Spinal cord (tissue), 10 donors: ENCODE results near the gene ZNF79. TPM values are rescaled to one million over a fixed set of nuclear protein-coding genes. Genes with fewer than 3 reads are reported as not detected.

Experiments
- DNase-seq, 6 donors: peaks; one replicate each; pipeline versions ENCODE4 v3.0.0 to v3.0.0-alpha.2; 2013 to 2015; ENCODE audit warnings: low spot score in 6 of 6, low read depth in 4 of 6
- H3K27ac ChIP-seq: one replicate; pipeline ENCODE4 v1.5.1; 2013; ENCODE audit warnings: low read depth, low read length, control low read depth
- H3K27me3 ChIP-seq: one replicate; pipeline ENCODE4 v1.6.1; 2013; ENCODE audit warnings: low read length; ENCODE audit not compliant: control insufficient read depth, insufficient read depth
- H3K36me3 ChIP-seq: one replicate; pipeline ENCODE4 v1.6.1; 2013; ENCODE audit warnings: low read length; ENCODE audit not compliant: control insufficient read depth, insufficient read depth
- H3K4me1 ChIP-seq: one replicate; pipeline ENCODE4 v1.6.1; 2013; ENCODE audit warnings: low read length; ENCODE audit not compliant: control insufficient read depth, insufficient read depth
- H3K4me3 ChIP-seq: one replicate; pipeline ENCODE4 v1.5.1; 2013; ENCODE audit warnings: low read depth, low read length, control low read depth
- H3K9me3 ChIP-seq: one replicate; pipeline ENCODE4 v1.6.1; 2013; ENCODE audit warnings: low read length; ENCODE audit not compliant: control insufficient read depth, insufficient read depth
- WGBS: methylation state at CpG from one replicate; pipeline ENCODE4 v1.1.5; 2013; ENCODE audit warnings: missing lambda C conversion rate; ENCODE audit not compliant: insufficient coverage; 5-methylcytosine and 5-hydroxymethylcytosine counted together
- polyA plus RNA-seq, 2 donors: library from polyadenylated mRNA; unstranded; fragments of 120-200 nt; gene quantifications; one replicate each; pipeline ENCODE4 v1.2.1, GENCODE V29; 2013; ENCODE audit not compliant: insufficient read length in 2 of 2
- total RNA-seq, 2 donors: library from RNA; depleted of rRNA in 1 of 2; stranded (reverse); fragments of 120-200 nt in 1 of 2; fragments of >200 nt in 1 of 2; gene quantifications; one replicate each; pipeline versions ENCODE4 v1.2.3 to v1.2.4, GENCODE V29; 2013 to 2014
- donor health status: healthy.

ZNF79 gene
- total and polyA plus RNA-seq, 4 donors, result 5.3 to 12.2 (median 7.4) TPM

- WGBS, result 82% methylated on average over 13 of the region's 13 CpGs
- Histone ChIP-seq H3K36me3 (peaks cover 58% of the 10 kb centered on the region), H3K4me3 (no peak overlapping the region), H3K27ac (no peak overlapping the region), H3K9me3 (no peaks in the 10 kb centered on the region), H3K4me1 (peaks cover 8% of the 10 kb centered on the region), H3K27me3 (no peaks in the 10 kb centered on the region)
- no peak for DNase-seq
Measured at GRCh38 chr9:127406799-127407491, 17.2 kb upstream of the ZNF79 start.

DNA sequence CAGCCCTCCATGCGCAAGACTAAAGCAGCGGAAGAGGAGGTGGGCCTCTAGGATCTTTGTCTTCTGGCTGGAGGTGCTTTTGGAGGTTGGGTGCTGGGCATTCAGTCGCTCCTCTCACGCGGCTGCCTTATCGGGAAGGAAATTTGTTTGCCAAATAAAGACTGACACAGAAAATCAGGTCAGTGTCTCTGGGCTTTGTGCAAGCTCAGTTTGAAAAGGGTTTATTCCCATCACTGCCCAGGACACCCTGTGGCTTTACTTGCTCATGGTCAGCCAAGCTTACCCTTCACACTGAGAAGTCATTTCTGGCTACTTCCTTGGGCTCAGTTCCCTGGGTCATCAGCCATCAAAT lies 16.7 kb upstream of the ZNF79 start:
- H3K27me3 ChIP-seq, result no peaks in the 10 kb centered on the region
- no peaks in the 10 kb centered on the region for H3K9me3 ChIP-seq
- WGBS, result 72% methylated on average over 6 of the region's 6 CpGs
- H3K36me3 ChIP-seq, result peaks cover 54% of the 10 kb centered on the region
- H3K27ac ChIP-seq, result no peak overlapping the region
- peaks cover 8% of the 10 kb centered on the region for H3K4me1 ChIP-seq
- no peak overlapping the region for H3K4me3 ChIP-seq
- peak in 1 of 6 donors; percentile 12 for DNase-seq

- Histone ChIP-seq H3K27ac (no peak overlapping the region), H3K4me1 (peaks cover 8% of the 10 kb centered on the region), H3K27me3 (no peaks in the 10 kb centered on the region), H3K4me3 (no peak overlapping the region), H3K9me3 (no peaks in the 10 kb centered on the region), H3K36me3 (peaks cover 20% of the 10 kb centered on the region)
- DNase-seq, result no peak
- 90% methylated on average over 3 of the region's 4 CpGs for WGBS
Measured at GRCh38 chr9:127411122-127411521, 13.1 kb upstream of the ZNF79 start.

DNA sequence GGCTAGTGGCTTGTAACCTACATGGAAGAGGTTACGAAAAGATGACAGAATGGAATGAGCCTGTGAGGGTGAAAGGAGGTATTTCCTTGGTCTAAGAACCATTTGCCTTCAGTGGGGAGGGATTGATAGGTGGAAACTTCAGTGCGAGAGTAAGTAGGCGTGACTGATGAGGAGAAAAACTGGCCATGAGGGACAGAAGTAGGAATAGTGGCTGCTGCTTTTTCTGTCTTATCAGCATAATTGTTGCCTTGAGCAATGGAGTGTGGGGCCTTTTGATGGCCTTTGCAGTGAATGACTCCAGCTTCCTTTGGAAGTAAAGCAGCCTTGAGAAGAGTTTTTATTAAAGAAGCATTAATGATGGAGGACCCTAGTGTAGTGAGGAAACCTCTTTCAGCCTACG lies 9.0 kb upstream of the ZNF79 start:
- Histone ChIP-seq H3K9me3 (no peaks in the 10 kb centered on the region), H3K36me3 (peaks cover 8% of the 10 kb centered on the region), H3K27me3 (no peaks in the 10 kb centered on the region), H3K4me1 (peaks cover 8% of the 10 kb centered on the region), H3K27ac (no peak overlapping the region), H3K4me3 (no peak overlapping the region)
- peak in 1 of 6 donors; percentile 57 for DNase-seq
- WGBS, result 68% methylated on average over 3 of the region's 4 CpGs

GRCh38 chr9:127415657-127416056 lies 8.5 kb upstream of the ZNF79 start:
- 80% methylated on average over 1 of the region's 1 CpG for WGBS
- no peaks in the 10 kb centered on the region for H3K9me3 ChIP-seq
- peaks cover 8% of the 10 kb centered on the region for H3K36me3 ChIP-seq
- H3K27ac ChIP-seq, result no peak overlapping the region
- no peak overlapping the region for H3K4me3 ChIP-seq
- H3K4me1 ChIP-seq, result peaks cover 8% of the 10 kb centered on the region
- no peak for DNase-seq
- no peaks in the 10 kb centered on the region for H3K27me3 ChIP-seq

- Histone ChIP-seq H3K36me3 (peaks cover 8% of the 10 kb centered on the region), H3K4me1 (peaks cover 14% of the 10 kb centered on the region), H3K9me3 (no peaks in the 10 kb centered on the region), H3K27ac (no peak overlapping the region), H3K4me3 (no peak overlapping the region), H3K27me3 (no peaks in the 10 kb centered on the region)
- 64% methylated on average over 12 of the region's 15 CpGs for WGBS
- no peak for DNase-seq
Measured at GRCh38 chr9:127417131-127418036, 6.8 kb upstream of the ZNF79 start.

DNA sequence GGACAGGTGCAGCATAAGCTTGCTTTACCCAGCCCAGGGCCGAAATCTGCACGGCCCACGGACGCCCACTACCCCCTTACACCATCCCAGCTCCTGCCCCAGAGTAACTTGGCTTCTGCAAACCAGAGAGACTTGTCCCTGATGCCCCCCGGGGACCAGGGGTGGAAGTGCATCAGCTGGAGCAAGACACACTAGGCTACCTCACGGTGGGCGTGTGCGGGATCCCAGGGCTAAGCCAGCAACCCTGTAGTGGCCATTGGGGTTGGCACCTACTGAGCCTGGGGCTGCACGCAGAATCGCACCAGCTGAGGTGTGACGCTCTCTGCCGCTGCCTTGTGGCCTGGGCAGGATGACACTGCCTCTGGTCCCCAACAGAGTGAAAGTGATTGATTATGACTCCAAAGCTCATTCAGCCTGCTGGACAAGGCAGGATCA lies 6.1 kb upstream of the ZNF79 start:
- no peak for DNase-seq
- Histone ChIP-seq H3K4me3 (no peak overlapping the region), H3K27ac (no peak overlapping the region), H3K9me3 (no peaks in the 10 kb centered on the region), H3K36me3 (peaks cover 8% of the 10 kb centered on the region), H3K4me1 (peaks cover 20% of the 10 kb centered on the region), H3K27me3 (no peaks in the 10 kb centered on the region)
- WGBS, result 44% methylated on average over 10 of the region's 12 CpGs

DNA sequence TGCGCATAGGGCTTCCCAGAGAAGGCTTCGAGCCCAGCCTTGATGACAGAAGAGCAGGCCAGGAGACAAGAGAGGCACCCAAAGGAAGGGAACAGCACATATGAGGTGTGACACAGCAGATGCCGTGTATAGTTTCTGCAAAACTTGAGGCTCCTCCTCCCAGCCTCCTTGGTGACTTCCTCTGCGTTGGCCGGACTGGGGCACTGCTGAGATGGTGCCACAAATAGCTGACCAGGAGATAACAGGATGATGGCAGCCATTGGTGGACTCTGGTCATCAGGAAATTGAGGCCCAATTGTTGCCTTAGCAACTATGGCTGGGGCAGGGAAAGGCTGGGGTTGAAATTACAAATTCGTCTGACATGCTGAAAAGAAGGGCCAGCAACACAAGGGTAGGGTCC lies 4.8 kb upstream of the ZNF79 start:
- Histone ChIP-seq H3K4me1 (peaks cover 25% of the 10 kb centered on the region), H3K36me3 (peaks cover 8% of the 10 kb centered on the region), H3K4me3 (no peak overlapping the region), H3K27ac (no peak overlapping the region), H3K27me3 (no peaks in the 10 kb centered on the region), H3K9me3 (no peaks in the 10 kb centered on the region)
- DNase-seq, result no peak
- 87% methylated on average over 6 of the region's 6 CpGs for WGBS

DNA sequence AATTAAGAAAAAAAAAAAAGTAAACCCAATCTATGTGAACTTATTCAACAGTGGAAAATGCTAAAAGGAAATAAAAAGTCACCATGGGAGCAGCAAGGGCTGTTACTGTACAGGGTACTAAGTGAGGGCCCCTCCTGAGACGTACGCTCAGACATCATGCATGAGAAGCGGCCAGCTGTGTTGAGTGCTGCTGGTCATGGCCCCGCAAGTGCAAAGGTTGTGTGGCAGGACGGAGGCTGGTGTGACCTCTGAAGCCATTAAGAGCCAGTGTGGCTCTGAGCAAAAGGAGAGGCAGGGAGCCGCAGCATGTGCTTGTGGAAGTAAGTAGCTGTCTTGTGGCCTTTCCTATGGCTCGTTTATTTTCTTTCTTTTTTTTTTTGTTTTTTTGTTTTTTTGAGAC lies 3.1 kb upstream of the ZNF79 start:
- H3K9me3 ChIP-seq, result no peaks in the 10 kb centered on the region
- no peaks in the 10 kb centered on the region for H3K27me3 ChIP-seq
- peaks cover 8% of the 10 kb centered on the region for H3K36me3 ChIP-seq
- H3K27ac ChIP-seq, result no peak overlapping the region
- peaks cover 37% of the 10 kb centered on the region for H3K4me1 ChIP-seq
- no peak for DNase-seq
- WGBS, result 89% methylated on average over 5 of the region's 7 CpGs
- no peak overlapping the region for H3K4me3 ChIP-seq
